OCI-LY1 (cell line): Measurements from ENCODE around the gene CATSPERZ.
A peak's percentile ranks its signal among the peaks of the same experiment; 100 is the strongest.
"Not testable (repeated sequence)": the region's sequence is repeated elsewhere in the genome, so short reads cannot be mapped to it uniquely, and the experiment has no call there.

Source experiments
- H2AFZ ChIP-seq: fragments of 200-600 bp; sonication (generic), shearing (Covaris generic); 2 replicates; pipeline ENCODE4 v1.6.0; 2014; ENCODE audit warnings: antibody characterized with exemption, mild to moderate bottlenecking, low read length
- H3F3A ChIP-seq: fragments of 200-600 bp; sonication (generic), shearing (Covaris generic); 2 replicates; pipeline ENCODE4 v1.6.0; 2014; ENCODE audit warnings: mild to moderate bottlenecking, antibody characterized with exemption, low read length, moderate library complexity; ENCODE audit not compliant: insufficient read depth
- H3K27ac ChIP-seq: fragments of 200-600 bp; sonication (generic); 2 replicates; pipeline ENCODE4 v1.5.1; 2014; ENCODE audit warnings: low read length, mixed run types, mild to moderate bottlenecking, low read depth; ENCODE audit not compliant: poor library complexity, severe bottlenecking
- H3K27me3 ChIP-seq: fragments of 200-600 bp; sonication (generic); 2 replicates; pipeline ENCODE4 v1.6.0; 2014; ENCODE audit warnings: antibody characterized with exemption, mild to moderate bottlenecking, low read length, moderate library complexity; ENCODE audit not compliant: insufficient read depth
- H3K36me3 ChIP-seq: fragments of 200-600 bp; sonication (generic); 2 replicates; pipeline ENCODE4 v1.6.1; 2014; ENCODE audit warnings: mild to moderate bottlenecking, antibody characterized with exemption, low read length, moderate library complexity, mixed read lengths; ENCODE audit not compliant: insufficient read depth
- H3K4me1 ChIP-seq: fragments of 200-600 bp; sonication (generic); 2 replicates; pipeline ENCODE4 v1.5.1; 2014; ENCODE audit warnings: mild to moderate bottlenecking, low read length, moderate library complexity; ENCODE audit not compliant: insufficient read depth, severe bottlenecking
- H3K4me2 ChIP-seq: fragments of 200-600 bp; sonication (generic), shearing (Covaris generic); 2 replicates; pipeline ENCODE4 v1.6.1; 2014; ENCODE audit warnings: low read length
- H3K4me3 ChIP-seq: fragments of 200-600 bp; sonication (generic); 2 replicates; pipeline ENCODE4 v1.5.1; 2014; ENCODE audit warnings: low read length, low read depth, mild to moderate bottlenecking, mixed read lengths; ENCODE audit not compliant: poor library complexity, severe bottlenecking
- H3K79me2 ChIP-seq: fragments of 200-600 bp; shearing (Covaris generic); 2 replicates; pipeline ENCODE4 v1.6.1; 2016; ENCODE audit warnings: mixed run types, low read length, mixed read lengths; ENCODE audit not compliant: insufficient read depth
- H3K9ac ChIP-seq: fragments of 200-600 bp; sonication (generic), shearing (Covaris generic); 2 replicates; pipeline ENCODE4 v1.6.1; 2014; ENCODE audit warnings: mild to moderate bottlenecking, low read length, mixed read lengths
- H3K9me2 ChIP-seq: fragments of 200-600 bp; sonication (generic), shearing (Covaris generic); 2 replicates; pipeline ENCODE4 v1.6.1; 2014; ENCODE audit warnings: low read depth, mild to moderate bottlenecking, low read length, mixed read lengths
- H3K9me3 ChIP-seq: fragments of 200-600 bp; shearing (Covaris generic); 2 replicates; pipeline ENCODE4 v1.6.1; 2014; ENCODE audit warnings: low read length, mixed read lengths
- H4K20me1 ChIP-seq: fragments of 200-600 bp; sonication (generic), shearing (Covaris generic); 2 replicates; pipeline ENCODE4 v1.6.0; 2016; ENCODE audit warnings: mild to moderate bottlenecking, low read length; ENCODE audit not compliant: insufficient read depth
- CTCF ChIP-seq: fragments of 200-600 bp; sonication (generic), shearing (Covaris generic); IDR thresholded peaks from 2 replicates; pipeline ENCODE4 v1.5.1; 2017; ENCODE audit warnings: mild to moderate bottlenecking, antibody characterized with exemption, low read length, moderate library complexity, mixed read lengths
- EZH2 ChIP-seq: fragments of 200-600 bp; sonication (generic), shearing (Covaris generic); IDR thresholded peaks from 2 replicates; pipeline ENCODE4 v1.8.0; 2017; ENCODE audit warnings: borderline replicate concordance, mixed run types, mild to moderate bottlenecking, antibody characterized with exemption, low read length, moderate library complexity, mixed read lengths

CATSPERZ gene

GRCh38 chr11:64306563-64306875 is 6.4 kb downstream of the CATSPERZ start:
- Histone ChIP-seq H3K79me2 (peaks cover 10% of the 10 kb centered on the region), H3K9me2 (no peaks in the 10 kb centered on the region), H4K20me1 (no peaks in the 10 kb centered on the region), H3K27ac (peak overlapping the region; percentile 4), H3K9me3 (no peaks in the 10 kb centered on the region), H3K9ac (peak overlapping the region; percentile 92), H3K27me3 (no peaks in the 10 kb centered on the region), H3K4me3 (peak overlapping the region; percentile 70), H2AFZ (no peak overlapping the region), H3K4me1 (peaks cover 19% of the 10 kb centered on the region), H3F3A (no peaks in the 10 kb centered on the region), H3K36me3 (peaks cover 16% of the 10 kb centered on the region; the same call in 1 of the 2 replicates), H3K4me2 (peak overlapping the region; percentile 94)
- TF ChIP-seq CTCF (no peak), EZH2 (no peak)

GRCh38 chr11:64306876-64307622 is 6.9 kb downstream of the CATSPERZ start:
- Histone ChIP-seq H3K9me2 (no peaks in the 10 kb centered on the region), H2AFZ (no peak overlapping the region), H3K79me2 (peaks cover 10% of the 10 kb centered on the region), H3K36me3 (peaks cover 16% of the 10 kb centered on the region; the same call in 1 of the 2 replicates), H3K9me3 (no peaks in the 10 kb centered on the region), H3K9ac (peak overlapping the region; percentile 92), H3K4me2 (peak overlapping the region; percentile 94), H3K4me1 (peaks cover 19% of the 10 kb centered on the region), H3F3A (no peaks in the 10 kb centered on the region), H3K27me3 (no peaks in the 10 kb centered on the region), H3K4me3 (peak overlapping the region; percentile 70), H3K27ac (peak overlapping the region; percentile 4), H4K20me1 (no peaks in the 10 kb centered on the region)
- TF ChIP-seq CTCF (no peak), EZH2 (no peak)

GRCh38 chr11:64307795-64308194 is 7.6 kb downstream of the CATSPERZ start:
- H3K79me2 ChIP-seq, H4K20me1 ChIP-seq, H3K9me3 ChIP-seq, H2AFZ ChIP-seq, H3K27ac ChIP-seq, H3K9ac ChIP-seq, H3K4me3 ChIP-seq, H3F3A ChIP-seq, H3K27me3 ChIP-seq, H3K9me2 ChIP-seq: not testable (repeated sequence)
- 0 out of 2 replicates have a peak overlapping the region, but pooled peaks have one; percentile 94 for H3K4me2 ChIP-seq
- peaks cover 19% of the 10 kb centered on the region for H3K4me1 ChIP-seq
- peaks cover 21% of the 10 kb centered on the region; the same call in 1 of the 2 replicates for H3K36me3 ChIP-seq

GRCh38 chr11:64312947-64313346 is 12.8 kb downstream of the CATSPERZ start:
- H3K9me2 ChIP-seq = no peaks in the 10 kb centered on the region
- TF ChIP-seq CTCF (no peak), EZH2 (no peak)
- no peaks in the 10 kb centered on the region for H3K27me3 ChIP-seq
- H4K20me1 ChIP-seq = no peaks in the 10 kb centered on the region
- no peak overlapping the region for H3K9ac ChIP-seq
- no peaks in the 10 kb centered on the region for H3K79me2 ChIP-seq
- H3K4me1 ChIP-seq = peaks cover 11% of the 10 kb centered on the region
- no peaks in the 10 kb centered on the region for H3K9me3 ChIP-seq
- no peak overlapping the region for H3K4me2 ChIP-seq
- no peak overlapping the region for H2AFZ ChIP-seq
- peaks cover 44% of the 10 kb centered on the region; the same call in 1 of the 2 replicates for H3K36me3 ChIP-seq
- no peak overlapping the region for H3K4me3 ChIP-seq
- no peak overlapping the region for H3K27ac ChIP-seq
- H3F3A ChIP-seq = no peaks in the 10 kb centered on the region
